SK-N-SH treated with all-trans-retinoic acid at 6 μM for 48 hours (cell line): ENCODE results near the gene BTG1.

Source experiments
- CREB5 ChIP-seq: fragments of 250-450 bp; sonication (Bioruptor Pico); IDR thresholded peaks from 2 replicates; pipeline ENCODE4 v1.5.1; 2020; ENCODE audit warnings: low read depth, mild to moderate bottlenecking, moderate library complexity
- ESRRG ChIP-seq: fragments of 250-450 bp; sonication (Bioruptor Pico); IDR thresholded peaks from 2 replicates; pipeline ENCODE4 v1.6.1; 2021; ENCODE audit warnings: mild to moderate bottlenecking
- TSHZ2 ChIP-seq: fragments of 250-450 bp; sonication (Bioruptor Pico); IDR thresholded peaks from 2 replicates; pipeline ENCODE4 v1.5.0; 2020; ENCODE audit warnings: mild to moderate bottlenecking, moderate library complexity

- TF ChIP-seq TSHZ2 (CRISPR knock-in tag) (no peak), ESRRG (CRISPR knock-in tag) (no peak), CREB5 (CRISPR knock-in tag) (no peak)
Measured at GRCh38 chr12:92118826-92119536, 26.7 kb downstream of the BTG1 start.
